Measurements from ENCODE around the gene RBM27. TPM values are rescaled to one million over a fixed set of nuclear protein-coding genes. Genes with fewer than 3 reads are reported as not detected.

RBM27 gene, protein sequence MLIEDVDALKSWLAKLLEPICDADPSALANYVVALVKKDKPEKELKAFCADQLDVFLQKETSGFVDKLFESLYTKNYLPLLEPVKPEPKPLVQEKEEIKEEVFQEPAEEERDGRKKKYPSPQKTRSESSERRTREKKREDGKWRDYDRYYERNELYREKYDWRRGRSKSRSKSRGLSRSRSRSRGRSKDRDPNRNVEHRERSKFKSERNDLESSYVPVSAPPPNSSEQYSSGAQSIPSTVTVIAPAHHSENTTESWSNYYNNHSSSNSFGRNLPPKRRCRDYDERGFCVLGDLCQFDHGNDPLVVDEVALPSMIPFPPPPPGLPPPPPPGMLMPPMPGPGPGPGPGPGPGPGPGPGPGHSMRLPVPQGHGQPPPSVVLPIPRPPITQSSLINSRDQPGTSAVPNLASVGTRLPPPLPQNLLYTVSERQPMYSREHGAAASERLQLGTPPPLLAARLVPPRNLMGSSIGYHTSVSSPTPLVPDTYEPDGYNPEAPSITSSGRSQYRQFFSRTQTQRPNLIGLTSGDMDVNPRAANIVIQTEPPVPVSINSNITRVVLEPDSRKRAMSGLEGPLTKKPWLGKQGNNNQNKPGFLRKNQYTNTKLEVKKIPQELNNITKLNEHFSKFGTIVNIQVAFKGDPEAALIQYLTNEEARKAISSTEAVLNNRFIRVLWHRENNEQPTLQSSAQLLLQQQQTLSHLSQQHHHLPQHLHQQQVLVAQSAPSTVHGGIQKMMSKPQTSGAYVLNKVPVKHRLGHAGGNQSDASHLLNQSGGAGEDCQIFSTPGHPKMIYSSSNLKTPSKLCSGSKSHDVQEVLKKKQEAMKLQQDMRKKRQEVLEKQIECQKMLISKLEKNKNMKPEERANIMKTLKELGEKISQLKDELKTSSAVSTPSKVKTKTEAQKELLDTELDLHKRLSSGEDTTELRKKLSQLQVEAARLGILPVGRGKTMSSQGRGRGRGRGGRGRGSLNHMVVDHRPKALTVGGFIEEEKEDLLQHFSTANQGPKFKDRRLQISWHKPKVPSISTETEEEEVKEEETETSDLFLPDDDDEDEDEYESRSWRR
- 13.4 and 16.1 TPM in 2 replicates for total RNA-seq

DNA sequence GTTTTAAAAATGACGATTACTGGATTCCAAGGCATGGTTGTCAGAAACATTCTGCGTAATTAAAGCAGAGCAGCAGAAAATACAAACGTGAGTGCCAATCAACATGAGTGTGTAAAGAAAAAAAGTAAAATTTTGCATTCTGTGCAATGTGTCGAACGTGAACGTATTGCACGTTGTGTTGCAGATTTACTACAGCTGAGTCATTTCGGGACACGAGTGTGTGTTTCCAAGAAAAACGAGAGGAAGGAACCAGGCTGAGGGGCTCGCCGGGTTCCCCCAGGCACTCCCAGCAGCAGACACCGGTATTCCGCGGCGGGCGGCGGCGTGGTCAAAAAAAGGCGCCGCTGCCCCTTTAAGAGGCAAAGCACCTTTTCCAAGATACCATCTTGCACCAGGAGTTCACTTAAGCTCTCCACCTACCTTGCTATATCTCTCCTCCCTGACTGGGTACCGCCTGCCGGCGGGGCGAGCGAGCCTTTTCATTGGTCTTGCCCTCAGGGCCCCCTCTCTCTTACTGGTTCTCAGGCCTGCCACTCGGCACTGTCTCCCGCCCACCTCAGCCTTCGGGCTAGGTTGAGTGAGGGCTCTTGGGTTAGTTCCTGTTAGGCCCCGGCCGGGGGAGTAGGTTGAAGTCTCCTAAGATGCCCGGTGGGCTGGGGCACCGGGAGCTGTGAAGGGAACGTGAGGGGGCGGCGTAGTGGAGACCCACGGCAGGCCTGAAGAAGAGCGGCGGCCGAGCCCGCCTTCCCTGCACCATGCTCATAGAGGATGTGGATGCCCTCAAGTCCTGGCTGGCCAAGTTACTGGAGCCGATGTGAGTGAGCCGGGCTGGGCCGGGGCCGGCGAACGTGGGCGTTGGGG is at the start of gene RBM27:
RBM27 (plus strand) TSS at position 595 of the 861 bp plus-strand sequence; CDS start at position 756, 161 bp downstream.

Other genes starting within 250 kb of the RBM27 start
- not detected in 2 replicates for gene PLAC8L1, start 98.0 kb upstream of the RBM27 start, total RNA-seq
- gene LARS1, start 21.0 kb upstream of the RBM27 start, total RNA-seq = 45.4 and 57.7 TPM in 2 replicates
- not detected in 2 replicates for gene POU4F3, start 135.2 kb downstream of the RBM27 start, total RNA-seq
- 24.1 and 38.0 TPM in 2 replicates for gene TCERG1, start 243.7 kb downstream of the RBM27 start, total RNA-seq